ENCODE results near the gene LRRC2.

DNA sequence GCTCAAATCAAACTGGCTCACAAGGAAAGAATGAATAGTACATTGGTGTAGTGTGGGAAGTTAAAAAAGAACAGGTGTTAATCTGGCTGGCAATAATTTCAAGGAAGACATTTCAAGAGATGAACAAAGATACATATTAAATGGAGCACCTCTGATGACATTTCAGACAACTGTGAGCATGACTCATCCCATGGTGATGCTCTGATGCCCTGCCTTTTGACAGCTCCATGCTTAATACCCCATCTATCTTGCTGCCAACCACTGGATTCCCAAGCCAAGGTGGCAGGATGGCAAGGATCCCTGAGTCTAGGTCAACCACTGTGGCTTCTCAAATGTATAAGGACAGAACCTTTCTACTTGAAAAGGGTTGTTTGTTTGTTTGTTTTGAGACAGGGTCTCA is 29.3 kb downstream of the LRRC2 start:
- no peak for TF ChIP-seq POLR2A (IDR thresholded peaks at IDR 0.05)
- TF ChIP-seq, protein P1, sequence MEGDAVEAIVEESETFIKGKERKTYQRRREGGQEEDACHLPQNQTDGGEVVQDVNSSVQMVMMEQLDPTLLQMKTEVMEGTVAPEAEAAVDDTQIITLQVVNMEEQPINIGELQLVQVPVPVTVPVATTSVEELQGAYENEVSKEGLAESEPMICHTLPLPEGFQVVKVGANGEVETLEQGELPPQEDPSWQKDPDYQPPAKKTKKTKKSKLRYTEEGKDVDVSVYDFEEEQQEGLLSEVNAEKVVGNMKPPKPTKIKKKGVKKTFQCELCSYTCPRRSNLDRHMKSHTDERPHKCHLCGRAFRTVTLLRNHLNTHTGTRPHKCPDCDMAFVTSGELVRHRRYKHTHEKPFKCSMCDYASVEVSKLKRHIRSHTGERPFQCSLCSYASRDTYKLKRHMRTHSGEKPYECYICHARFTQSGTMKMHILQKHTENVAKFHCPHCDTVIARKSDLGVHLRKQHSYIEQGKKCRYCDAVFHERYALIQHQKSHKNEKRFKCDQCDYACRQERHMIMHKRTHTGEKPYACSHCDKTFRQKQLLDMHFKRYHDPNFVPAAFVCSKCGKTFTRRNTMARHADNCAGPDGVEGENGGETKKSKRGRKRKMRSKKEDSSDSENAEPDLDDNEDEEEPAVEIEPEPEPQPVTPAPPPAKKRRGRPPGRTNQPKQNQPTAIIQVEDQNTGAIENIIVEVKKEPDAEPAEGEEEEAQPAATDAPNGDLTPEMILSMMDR (IDR thresholded peaks at IDR 0.05) = no peak

Measured in breast epithelium (tissue), 3 donors.